ENCODE measurements around the gene ZIC5.

The ZIC5 gene

GRCh38 chr13:99976575-99976974, 5.0 kb upstream of the ZIC5 start:
- in situ Hi-C loops (cut with MboI; ENCODE audit: low pct_unique_long_range_greater_than_20kb, low sequenced_read_pairs, unreplicated experiment) = loop anchor here (25.0 kb wide), 2 partner anchors 261 to 536 kb away; no protein-coding TSS in a partner anchor
- DNase-seq (ENCODE audit: low spot score) = no peak
- TF ChIP-seq CTCF (IDR thresholded peaks at IDR 0.05; ENCODE audit: extremely low read depth, insufficient read depth, missing control alignments) = no peak

GRCh38 chr13:99975626-99976025, 4.1 kb upstream of the ZIC5 start:
- DNase-seq (ENCODE audit: low spot score) = no peak
- TF ChIP-seq CTCF (IDR thresholded peaks at IDR 0.05; ENCODE audit: extremely low read depth, insufficient read depth, missing control alignments) = no peak
- in situ Hi-C loops (cut with MboI; ENCODE audit: low pct_unique_long_range_greater_than_20kb, low sequenced_read_pairs, unreplicated experiment) = loop anchor here (25.0 kb wide), 2 partner anchors 262 to 537 kb away; no protein-coding TSS in a partner anchor

GRCh38 chr13:99974939-99975561, 3.5 kb upstream of the ZIC5 start:
- TF ChIP-seq CTCF (IDR thresholded peaks at IDR 0.05; ENCODE audit: extremely low read depth, insufficient read depth, missing control alignments) = no peak
- DNase-seq (ENCODE audit: low spot score) = no peak

GRCh38 chr13:99974296-99974938, 2.9 kb upstream of the ZIC5 start:
- no peak for TF ChIP-seq CTCF (IDR thresholded peaks at IDR 0.05; ENCODE audit: extremely low read depth, insufficient read depth, missing control alignments)
- no peak for DNase-seq (ENCODE audit: low spot score)
- in situ Hi-C loops (cut with MboI; ENCODE audit: low pct_unique_long_range_greater_than_20kb, low sequenced_read_pairs, unreplicated experiment) = no loop called here

More at GRCh38 chr13:99974939-99975561, 3.5 kb upstream of the ZIC5 start:
- in situ Hi-C loops (cut with MboI; ENCODE audit: low pct_unique_long_range_greater_than_20kb, low sequenced_read_pairs, unreplicated experiment) = loop anchor here (25.0 kb wide), 2 partner anchors 262 to 537 kb away; no protein-coding TSS in a partner anchor

GRCh38 chr13:99973808-99974185, 2.2 kb upstream of the ZIC5 start:
- DNase-seq (ENCODE audit: low spot score) = no peak
- no peak for TF ChIP-seq CTCF (IDR thresholded peaks at IDR 0.05; ENCODE audit: extremely low read depth, insufficient read depth, missing control alignments)
- in situ Hi-C loops (cut with MboI; ENCODE audit: low pct_unique_long_range_greater_than_20kb, low sequenced_read_pairs, unreplicated experiment) = no loop called here

- no peak for TF ChIP-seq CTCF (IDR thresholded peaks at IDR 0.05; ENCODE audit: extremely low read depth, insufficient read depth, missing control alignments)
- no peak for DNase-seq (ENCODE audit: low spot score)
- in situ Hi-C loops (cut with MboI; ENCODE audit: low pct_unique_long_range_greater_than_20kb, low sequenced_read_pairs, unreplicated experiment) = no loop called here
Observed at GRCh38 chr13:99973163-99973807, 1.7 kb upstream of the ZIC5 start.
